SK-N-DZ (cell line): ENCODE results near the gene LRFN5.
A peak's percentile ranks its signal among the peaks of the same experiment; 100 is the strongest.
"Not testable (repeated sequence)": the region's sequence is repeated elsewhere in the genome, so short reads cannot be mapped to it uniquely, and the experiment has no call there.

Experiments
- DNase-seq: peaks from one replicate; pipeline ENCODE4 v3.0.0-alpha.2; 2015; ENCODE audit warnings: low spot score

Gene LRFN5

DNA sequence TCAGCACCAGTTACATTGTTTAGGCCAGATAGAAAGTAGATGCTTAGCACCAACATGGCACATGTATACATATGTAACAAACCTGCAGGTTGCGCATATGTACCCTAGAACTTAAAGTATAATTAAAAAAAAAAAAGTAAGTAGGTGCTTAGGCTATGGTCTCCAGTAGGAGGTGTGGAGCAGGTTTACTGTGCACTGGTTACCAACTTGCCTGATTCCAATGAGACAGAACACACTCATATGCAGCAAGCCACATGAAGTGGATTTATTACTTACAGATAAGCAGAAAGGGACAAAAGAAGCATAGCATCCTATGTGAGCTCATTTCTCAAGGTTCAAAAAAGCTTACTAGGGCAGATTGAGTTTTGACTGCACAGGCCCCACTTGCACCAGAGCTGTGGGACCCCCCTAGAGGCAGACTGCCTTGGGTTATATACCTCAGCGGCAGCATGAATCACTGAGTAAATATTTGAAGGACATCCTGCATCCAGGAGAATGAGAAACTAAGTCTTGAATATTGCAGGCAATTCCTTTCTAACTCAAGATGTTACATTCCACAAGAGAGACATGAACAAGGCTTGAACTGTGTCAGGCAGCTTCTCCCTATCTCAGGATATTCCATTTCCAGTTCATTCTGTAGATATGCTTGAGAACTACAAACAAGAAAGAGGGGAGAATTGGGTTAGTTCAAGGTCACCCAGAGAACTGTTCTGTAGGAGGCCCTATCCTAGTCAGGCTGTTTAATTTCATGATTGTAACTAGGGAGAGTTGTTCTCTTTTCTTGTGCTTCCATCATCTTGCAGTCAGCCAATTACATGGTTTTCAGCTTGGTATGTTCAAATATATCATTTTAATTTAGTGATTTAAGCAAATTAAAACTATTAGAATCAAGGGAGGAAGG, 30.1 kb downstream of the LRFN5 start:
- no peak for DNase-seq

DNA sequence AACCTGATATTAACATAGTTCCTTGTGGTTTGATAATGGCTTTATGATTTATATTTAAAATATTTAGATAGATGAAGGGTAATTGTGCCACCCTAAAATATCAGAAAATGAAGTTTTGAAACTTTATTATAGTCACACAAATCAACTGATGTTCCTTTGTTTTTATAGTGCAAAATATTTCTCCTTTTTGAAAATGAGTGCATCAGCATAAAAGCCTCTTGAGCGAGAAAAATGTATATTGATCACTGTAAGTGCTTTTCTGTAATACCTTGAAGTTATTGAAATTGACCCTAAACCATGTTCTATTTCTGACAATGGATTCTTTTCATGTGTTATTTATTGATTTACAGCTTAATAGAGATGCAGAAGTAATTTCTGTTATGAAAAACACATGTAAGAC, 35.0 kb downstream of the LRFN5 start:
- no peak for DNase-seq

DNA sequence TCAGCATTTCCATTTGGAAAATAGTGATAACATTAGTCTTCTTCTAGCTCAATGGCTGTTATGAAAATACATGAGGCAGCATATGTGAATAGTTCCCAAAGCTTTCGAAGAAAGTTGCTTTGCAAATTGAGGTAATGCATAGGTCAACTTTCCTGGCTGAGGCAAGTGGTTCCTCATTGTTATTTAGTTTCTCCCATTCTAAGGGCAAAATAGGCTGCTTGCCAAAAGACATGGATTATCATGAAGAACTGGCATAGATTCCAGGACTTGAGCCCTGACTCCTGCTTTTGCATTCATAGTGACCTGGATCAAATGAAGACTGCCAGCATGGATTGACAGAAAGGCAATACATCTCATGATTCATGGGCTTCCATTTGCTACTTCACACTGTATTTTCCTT, 35.7 kb downstream of the LRFN5 start:
- no peak for DNase-seq

DNA sequence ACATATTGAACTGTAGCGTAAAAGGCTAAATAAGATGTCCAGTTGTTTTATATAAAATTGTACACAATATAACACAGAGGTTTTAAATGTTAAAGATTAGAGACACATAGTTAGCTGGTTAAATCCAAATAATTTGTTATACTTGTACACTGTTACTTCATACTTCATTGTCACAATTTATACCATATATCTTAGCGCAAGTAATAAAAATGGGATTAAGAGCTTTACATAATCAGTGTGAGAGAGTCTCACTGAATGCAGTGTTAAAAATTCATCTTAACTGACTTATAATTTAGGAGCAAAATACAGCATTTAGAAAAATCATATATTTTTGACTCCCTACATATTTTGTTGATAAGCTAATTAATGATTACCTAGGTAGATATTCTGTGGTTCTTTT, 36.1 kb downstream of the LRFN5 start:
- no peak for DNase-seq

DNA sequence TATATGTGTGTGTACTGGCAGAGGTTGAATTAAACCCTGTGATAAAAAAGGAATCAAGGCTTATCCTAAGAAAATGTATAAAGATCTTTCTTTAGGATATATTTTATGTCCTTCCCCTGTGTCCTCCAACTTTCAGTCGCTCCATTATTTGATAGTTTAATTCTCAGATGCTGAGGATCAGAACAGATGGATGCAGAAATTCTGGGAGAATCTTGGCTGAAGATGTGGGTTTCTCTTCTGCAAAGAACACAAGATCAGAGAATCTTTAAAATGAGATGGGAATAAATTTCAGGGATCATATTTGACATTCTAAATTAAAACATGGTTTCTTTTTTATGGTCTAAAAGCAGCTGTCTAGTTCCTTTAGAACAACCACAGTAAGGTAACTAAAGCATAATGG, 37.9 kb downstream of the LRFN5 start:
- DNase-seq: no peak

DNA sequence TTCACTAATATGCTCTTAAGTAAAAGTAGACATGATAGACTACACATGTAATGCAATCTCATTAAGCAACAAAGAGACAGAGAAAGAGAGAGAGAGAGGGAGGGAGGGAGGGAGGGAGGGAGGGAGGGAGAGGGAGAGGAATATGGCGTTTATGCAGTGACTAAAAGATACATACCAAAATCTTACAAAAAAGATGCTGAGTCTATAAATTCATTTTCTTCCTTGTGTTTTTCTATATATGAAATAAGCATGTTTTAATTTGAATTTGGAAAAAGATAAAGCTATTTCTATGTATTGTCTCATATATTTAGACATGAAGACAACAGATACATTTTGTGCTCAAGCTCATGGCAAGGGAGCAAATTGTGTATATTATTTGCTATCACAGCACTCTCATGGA, 44.1 kb downstream of the LRFN5 start:
- DNase-seq: no peak

DNA sequence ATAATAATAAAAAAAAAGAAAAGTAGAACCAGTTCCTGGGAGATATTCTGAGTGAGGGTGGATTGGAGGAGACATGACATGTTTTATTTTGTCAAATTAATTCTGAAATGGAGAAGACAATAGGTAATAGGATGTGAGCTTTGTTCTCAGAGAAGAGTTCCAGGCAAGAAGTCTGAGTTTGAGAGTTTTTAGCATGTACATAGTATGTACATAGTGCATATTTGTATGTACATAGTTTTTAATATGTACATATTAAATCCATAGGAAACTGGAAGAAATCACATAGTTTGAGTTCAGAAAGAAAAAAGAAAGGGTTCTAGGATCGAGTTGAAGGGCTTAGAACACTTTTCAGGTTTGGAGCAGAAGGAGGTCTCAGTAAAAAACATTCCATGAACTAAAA, 47.5 kb downstream of the LRFN5 start:
- DNase-seq: no peak

DNA sequence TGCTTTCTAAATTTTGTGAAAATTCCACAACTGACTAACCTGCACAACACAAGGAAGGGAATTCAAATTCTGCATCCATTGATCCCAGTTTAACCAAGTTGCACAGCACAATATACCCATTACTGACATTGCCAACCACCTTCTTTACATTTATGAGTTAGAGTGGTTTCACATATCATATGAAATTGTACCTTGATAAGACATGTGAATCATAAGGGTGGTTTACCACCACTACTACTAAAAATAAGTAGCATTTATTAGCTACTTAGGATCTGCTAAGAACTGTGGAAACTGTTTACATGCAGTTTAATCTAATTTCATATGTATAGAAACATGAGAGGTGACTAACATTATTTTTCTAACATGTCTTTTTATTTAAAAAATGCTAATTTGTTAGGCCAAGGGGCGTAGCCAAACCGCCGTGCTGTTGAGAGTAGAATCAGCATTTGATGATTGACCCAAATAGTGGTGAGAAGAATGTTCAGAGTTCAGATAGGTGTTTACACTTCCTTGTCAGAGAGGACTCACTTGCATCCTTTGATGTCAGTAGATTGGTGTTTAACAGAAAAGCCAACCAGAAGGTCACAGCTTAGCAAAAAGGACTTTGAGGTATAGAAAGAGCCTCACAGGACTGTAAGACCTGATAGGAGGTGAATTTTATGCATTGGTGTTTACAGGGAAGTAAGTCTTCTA, 56.2 kb downstream of the LRFN5 start:
- DNase-seq: no peak

DNA sequence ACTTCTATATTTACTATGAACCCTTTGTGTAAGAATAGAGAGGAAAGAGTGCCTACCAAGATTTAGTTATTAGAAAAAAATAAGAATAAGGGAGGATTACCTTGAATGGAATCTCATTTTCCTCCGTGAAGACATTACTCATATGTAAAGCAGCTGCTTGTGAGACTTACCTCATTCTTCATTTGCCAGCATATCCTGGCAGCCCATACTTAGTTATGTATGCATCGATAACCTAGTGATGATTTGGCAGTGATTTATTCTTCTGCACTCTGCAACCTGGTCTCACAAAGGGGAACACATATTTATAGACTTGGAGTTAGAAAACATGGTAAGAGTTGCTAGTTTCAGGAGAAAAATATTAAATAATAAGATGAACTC, 56.8 kb downstream of the LRFN5 start:
- DNase-seq: no peak

DNA sequence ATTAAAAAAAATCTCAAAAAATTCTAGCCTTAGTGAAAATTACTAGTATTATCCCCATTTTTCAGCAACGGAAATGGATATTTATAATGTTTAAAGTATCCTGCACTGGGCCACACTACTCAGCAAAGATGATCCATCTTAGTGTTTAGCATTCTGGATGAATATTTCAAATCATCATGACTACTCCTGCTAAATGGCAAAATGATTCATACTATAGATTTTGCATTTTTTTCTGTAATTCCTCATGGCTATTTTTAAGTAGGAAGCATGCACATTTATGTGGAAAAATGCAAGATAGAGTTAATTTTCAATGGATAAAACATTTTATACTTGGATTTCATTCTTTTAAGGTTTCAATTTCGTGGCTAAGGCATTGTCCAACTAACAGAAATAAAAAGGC, 59.6 kb downstream of the LRFN5 start:
- no peak for DNase-seq

DNA sequence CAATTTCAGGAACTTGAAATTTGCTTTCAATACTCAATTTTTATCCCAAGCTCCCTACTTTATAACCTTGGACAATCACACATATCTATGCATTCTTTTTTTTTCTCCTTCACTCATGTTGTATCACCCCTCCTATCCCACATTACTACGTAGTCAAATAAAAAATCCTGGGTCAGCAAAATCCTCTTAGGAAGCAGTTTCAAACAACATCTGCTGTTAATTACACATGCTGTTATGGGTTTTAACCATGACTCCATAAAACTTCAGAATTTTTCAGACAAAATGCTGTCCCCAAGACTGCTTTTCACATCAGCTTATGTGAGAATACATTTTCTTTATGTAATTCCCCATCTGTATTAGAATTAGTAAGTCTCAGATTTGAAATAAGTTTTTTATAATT, 61.7 kb downstream of the LRFN5 start:
- DNase-seq: no peak

DNA sequence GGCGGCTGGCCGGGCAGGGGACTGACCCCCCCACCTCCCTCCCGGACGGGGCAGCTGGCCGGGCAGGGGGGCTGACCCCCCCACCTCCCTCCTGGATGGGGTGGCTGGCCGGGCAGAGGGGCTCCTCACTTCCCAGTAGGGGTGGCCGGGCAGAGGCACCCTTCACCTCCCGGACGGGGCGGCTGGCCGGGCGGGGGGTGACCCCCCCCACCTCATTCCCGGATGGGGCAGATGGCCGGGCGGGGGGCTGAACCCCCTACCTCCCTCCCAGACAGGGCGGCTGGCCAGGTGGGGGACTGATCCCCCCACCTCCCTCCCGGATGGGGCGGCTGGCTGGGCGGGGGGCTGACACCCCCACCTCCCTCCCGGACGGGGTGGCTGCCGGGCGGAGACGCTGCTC, 66.9 kb downstream of the LRFN5 start:
- not testable (repeated sequence) for DNase-seq

DNA sequence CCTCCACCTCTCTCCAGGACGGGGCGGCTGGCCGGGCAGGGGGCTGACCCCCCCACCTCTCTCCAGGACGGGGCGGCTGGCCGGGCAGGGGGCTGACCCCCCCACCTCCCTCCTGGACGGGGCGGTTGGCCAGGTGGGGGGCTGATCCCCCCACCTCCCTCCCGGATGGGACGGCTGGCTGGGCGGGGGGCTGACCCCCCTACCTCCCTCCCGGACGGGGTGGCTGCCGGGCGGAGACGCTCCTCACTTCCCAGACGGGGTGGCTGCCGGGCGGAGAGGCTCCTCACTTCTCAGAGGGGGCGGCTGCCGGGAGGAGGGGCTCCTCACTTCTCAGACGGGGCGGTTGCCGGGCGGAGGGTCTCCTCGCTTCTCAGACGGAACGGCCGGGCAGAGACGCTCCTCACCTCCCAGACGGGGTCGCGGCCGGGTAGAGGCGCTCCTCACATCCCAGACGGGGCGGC, 67.9 kb downstream of the LRFN5 start:
- not testable (repeated sequence) for DNase-seq

DNA sequence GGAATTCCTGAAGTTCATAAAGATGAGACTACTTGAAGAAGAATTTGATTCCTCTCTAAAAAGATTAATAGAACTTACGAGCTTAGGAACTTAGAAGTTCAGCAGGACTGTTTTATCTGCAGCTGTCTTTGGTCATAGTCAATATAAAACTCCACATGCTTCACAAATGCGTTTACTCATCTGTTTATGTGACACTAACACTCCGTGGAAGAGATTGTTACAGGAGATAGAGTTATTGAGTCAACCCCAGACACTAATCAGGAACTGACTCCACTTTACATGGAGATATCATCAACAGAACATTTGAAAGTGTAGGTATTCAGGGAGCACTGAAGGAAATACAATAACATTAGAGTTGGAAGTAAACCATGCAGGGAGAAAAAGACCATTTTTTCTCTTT, 92.8 kb downstream of the LRFN5 start:
- peak; percentile 59 for DNase-seq

DNA sequence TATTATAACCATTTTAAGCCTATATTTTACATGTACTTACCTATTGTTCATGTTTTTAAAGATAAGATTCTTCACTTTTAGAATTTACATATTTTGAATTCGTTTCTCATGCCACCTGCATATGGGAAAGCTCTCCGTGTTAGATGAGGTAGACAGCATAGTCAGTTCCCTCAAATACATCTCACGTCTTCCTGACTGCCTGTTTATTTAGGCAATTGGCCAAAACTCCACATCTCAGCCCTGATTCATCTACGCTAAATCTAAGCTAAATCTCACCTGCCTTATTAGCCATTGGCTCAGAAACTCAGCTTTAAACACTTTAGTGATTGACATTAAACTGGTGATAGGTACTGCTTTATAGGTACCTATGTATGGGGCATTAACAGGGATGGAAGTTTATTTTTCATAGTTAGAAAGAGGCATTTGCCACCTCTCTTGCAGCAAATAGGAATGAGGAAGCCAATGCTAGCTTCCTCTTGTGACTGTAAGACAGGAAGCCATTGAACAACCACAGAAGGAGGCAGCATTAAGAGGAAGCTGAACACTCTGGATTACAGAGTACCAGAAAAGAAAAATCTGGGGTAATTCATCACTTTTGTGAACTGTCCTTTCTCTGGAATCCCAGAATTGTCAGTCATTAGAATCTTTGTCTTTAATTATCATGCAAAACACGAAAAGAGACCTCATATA, 111.9 kb downstream of the LRFN5 start:
- DNase-seq: no peak

DNA sequence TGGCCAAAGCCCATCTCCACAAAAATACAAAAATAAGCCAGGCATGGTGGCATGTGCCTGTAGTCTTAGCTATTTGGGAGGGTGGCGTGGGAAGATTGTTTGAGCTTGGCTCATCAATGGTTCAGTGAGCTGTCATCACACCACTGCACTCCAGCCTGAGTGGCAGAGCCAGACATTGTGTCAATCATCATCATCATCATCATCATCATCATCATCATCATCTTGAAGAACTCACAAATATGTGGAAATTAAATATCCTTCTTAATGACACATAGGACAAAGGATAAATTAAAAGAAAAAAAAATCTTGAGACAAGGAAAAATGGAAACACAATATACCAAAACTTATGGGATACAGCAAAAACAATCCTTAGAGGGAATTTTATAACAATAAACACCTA, 132.5 kb downstream of the LRFN5 start:
- DNase-seq: no peak

DNA sequence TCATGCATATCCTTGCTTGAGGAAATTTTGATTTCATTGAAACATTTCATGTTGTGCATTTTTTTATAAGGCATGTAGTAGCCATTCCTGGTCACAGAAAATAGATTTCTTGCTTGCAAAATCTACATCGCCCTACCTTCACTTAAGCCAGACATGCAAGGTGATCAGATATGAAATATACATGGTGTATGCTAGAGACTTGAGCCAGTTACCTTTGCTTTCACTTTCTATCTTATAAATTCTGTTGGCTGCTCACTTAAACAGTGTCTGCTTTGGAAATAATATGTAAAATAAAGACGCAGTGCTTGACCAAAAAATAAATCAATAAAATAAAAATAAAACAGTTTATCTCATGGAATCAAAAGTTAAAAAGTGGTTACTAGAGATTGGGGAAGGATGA, 136.5 kb downstream of the LRFN5 start:
- no peak for DNase-seq

DNA sequence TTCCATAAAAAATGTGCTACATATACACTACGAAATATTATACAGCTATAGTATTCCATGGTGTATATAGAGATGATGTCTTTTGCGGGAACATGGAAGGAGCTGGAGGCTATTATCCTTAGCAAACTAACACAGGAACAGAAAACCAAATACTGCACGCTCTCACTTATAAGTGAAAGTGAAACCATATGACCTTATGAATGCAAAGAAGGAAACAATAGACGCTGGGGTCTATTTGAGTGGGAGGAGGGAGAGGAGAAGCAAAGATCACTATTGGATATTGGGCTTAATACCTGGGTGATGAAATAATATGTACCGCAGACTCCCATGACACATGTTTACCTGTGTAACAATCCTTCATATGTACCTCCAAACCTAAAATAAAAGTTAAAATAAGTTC, 142.8 kb downstream of the LRFN5 start:
- DNase-seq: no peak

DNA sequence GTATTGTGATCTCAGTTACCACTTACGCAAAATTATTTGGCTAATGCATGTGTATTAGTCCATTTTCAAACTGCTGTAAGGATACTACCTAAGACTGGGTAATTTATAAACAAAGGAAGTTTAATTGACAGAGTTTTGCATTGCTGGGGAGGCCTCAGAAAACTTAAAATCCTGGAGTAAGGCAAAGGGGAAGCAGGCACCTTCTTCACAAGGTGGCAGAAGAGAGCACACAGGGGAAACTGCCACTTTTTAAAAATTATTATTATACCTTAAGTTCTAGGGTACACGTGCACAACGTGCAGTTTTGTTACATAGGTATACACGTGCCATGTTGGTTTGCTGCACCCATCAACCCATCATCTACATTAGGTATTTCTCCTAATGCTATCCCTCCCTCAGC, 143.9 kb downstream of the LRFN5 start:
- DNase-seq: not testable (repeated sequence)

DNA sequence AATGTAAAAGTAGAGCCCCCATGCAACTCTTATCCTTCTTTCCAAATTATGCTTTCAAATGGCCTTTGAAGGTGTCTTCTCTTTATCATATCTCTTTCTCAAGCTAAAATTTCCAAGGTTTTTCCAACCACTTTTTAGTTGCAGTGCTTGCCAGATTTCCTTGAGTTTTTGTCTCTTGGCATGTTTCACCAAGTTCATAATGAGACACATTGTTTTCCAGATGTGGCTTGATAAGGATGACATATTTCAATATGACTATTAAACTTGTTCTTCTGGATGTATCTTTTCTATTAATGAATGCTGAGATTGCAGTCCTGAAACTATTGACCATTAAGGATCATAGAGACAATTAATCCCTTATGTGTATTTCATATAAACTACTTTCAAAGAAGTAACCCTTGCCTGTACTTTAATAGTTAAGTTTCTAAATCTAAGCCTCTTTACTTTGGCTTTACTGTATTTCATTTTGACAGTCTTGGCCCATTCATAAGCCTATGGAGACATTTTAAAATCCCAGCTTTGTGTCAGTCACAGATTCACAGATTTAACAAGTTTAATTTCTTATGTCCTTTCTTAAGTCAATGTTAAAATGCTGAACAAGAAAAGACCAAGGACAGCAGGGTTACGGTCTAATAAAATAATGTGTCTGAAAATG, 151.5 kb downstream of the LRFN5 start:
- DNase-seq: no peak

DNA sequence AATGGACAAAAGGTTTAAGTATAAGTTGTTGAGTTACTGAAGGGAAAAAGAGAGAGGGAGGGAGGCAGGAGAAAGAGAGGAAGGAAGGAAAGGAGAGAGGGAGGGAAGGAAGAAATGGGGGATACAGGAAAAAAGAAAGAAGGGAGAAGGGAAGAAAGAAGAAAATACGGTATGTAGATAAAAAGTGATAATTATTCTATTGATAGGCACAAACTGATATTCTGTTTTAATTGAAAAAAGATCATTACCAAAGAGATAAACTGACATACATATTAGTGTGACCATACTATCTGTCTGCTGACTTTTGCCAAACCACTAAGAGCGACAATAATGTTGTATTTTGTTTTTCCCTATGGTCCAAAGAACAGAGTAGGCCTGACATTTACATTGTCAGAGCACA, 154.5 kb downstream of the LRFN5 start:
- no peak for DNase-seq

DNA sequence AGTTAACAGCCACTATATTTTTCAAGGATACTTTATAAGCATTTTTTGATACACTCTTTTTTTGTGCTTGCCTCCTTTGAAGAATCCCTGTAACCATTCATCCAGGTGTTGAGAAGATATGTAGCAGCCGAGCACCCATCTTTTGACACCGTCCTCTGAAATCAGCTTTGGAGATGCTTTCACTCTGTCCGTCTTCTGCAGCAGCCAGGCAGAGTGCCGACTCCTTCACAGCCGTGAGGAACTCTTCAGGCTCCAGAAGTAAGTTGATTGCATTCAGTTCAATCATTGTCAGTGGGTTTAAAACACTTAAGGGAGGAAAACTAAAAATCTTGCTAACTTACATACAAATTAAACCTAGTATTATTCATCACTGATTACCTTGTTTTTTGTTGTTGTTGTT, 160.1 kb downstream of the LRFN5 start:
- no peak for DNase-seq
